ENCODE measurements around the gene TCAF2. TPM values are rescaled to one million over a fixed set of nuclear protein-coding genes. Genes with fewer than 3 reads are reported as not detected.
A peak's percentile ranks its signal among the peaks of the same experiment; 100 is the strongest.
"Not testable (repeated sequence)": the region's sequence is repeated elsewhere in the genome, so short reads cannot be mapped to it uniquely, and the experiment has no call there.

Gene TCAF2
- under 1 TPM; 0.22 to 0.87 (median 0.68) TPM for polyA plus RNA-seq
- long read RNA-seq, donor 1, partial matches to known transcripts: 5 of 6 reads
- long read RNA-seq, donor 1, other reads (novel, unspliced or antisense): 0 of 6 reads
- long read RNA-seq, donor 2: 0 reads
- long read RNA-seq, donor 3, partial matches to known transcripts: 15 of 15 reads
- long read RNA-seq, donor 3, other reads (novel, unspliced or antisense): 0 of 15 reads
- long read RNA-seq, donor 4: 0 reads
- long read RNA-seq, donor 5: 0 reads
- long read RNA-seq, donor 6: 0 reads
- long read RNA-seq, donor 7: 0 reads
- long read RNA-seq, donor 8: 0 reads
- long read RNA-seq, donor 9: 0 reads
- long read RNA-seq, donor 10: 0 reads

DNA sequence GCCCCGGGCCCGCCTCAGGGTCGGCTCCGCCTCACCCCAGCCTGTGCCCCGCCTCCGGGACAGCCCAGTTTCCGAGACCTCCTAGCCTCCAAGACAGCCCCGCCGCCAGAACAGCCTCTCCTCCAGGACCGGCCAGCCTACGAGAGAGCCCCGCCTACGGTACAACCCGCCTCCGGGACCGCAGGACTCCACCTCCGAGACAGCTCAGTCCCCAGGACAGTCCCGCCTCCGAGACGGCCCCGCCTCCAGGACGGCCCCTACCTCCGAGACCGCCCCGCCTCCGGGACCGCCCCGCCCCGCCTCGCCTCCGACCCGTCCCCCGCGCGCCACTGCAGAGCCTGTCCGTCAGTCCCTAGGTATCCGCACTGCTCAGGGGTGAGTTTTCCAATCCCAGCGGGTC, at the start of gene TCAF2:
TSS of gene TCAF2 (plus strand) at position 329 of the 400 bp plus-strand sequence.
- peak within 1 kb of the TSS in 1 of 3 donors; percentile 23 for H3K4me3 ChIP-seq (ENCODE audit: low read depth in 1 of 3, low read length in 3 of 3)
- FAIRE-seq; H3K4me1 ChIP-seq (ENCODE audit: control insufficient read depth in 3 of 3, insufficient read depth in 2 of 3, low read depth in 1 of 3, low read length in 2 of 3); H3K36me3 ChIP-seq (ENCODE audit: control insufficient read depth in 3 of 3, insufficient read depth in 2 of 3, low read depth in 1 of 3, low read length in 3 of 3); H3K27me3 ChIP-seq (ENCODE audit: control insufficient read depth in 3 of 3, insufficient read depth in 3 of 3, low read length in 3 of 3); DNase-seq; H3K9me3 ChIP-seq (ENCODE audit: control insufficient read depth in 2 of 2, insufficient read depth in 1 of 2, low read depth in 1 of 2, low read length in 1 of 2); H3K27ac ChIP-seq (ENCODE audit: low read depth in 1 of 3, low read length in 2 of 3): not testable (repeated sequence)
- 0 to 1% methylated on average over 11 to 20 of the region's 38 CpGs; no CpG with 5 or more reads in 1 of the 3 donors for WGBS, 3 donors

DNA sequence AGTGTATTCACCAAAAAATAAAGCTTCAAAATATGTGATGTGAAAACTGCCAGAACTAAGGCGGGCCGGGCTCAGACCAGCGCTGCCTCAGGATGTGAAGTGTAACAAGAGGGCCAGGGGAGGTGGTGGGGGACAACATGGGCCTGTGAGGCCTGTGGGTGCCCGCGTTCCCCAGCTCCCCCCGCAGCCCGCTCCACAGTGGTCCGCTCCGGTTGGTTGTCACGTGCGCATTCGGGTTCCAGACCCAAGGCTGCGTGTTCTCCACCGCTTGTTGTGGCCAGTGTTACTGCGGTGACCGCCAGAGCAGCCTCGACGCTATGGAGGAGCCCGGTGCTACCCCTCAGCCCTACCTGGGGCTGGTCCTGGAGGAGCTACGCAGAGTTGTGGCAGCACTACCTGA, 49.3 kb upstream of the TCAF2 start, which contains the start of gene CTAGE15:
TSS of gene CTAGE15 (plus strand) at position 301 of the 400 bp plus-strand sequence. CDS start at position 318, 17 bp downstream.
- not testable (repeated sequence) for H3K9me3 ChIP-seq (ENCODE audit: control insufficient read depth in 2 of 2, insufficient read depth in 1 of 2, low read depth in 1 of 2, low read length in 1 of 2); H3K36me3 ChIP-seq (ENCODE audit: control insufficient read depth in 3 of 3, insufficient read depth in 2 of 3, low read depth in 1 of 3, low read length in 3 of 3); H3K4me1 ChIP-seq (ENCODE audit: control insufficient read depth in 3 of 3, insufficient read depth in 2 of 3, low read depth in 1 of 3, low read length in 2 of 3); DNase-seq; H3K27ac ChIP-seq (ENCODE audit: low read depth in 1 of 3, low read length in 2 of 3); H3K27me3 ChIP-seq (ENCODE audit: control insufficient read depth in 3 of 3, insufficient read depth in 3 of 3, low read length in 3 of 3); FAIRE-seq; H3K4me3 ChIP-seq (ENCODE audit: low read depth in 1 of 3, low read length in 3 of 3)
- 95% methylated on average over 6 of the region's 20 CpGs; no CpG with 5 or more reads in 1 of the 3 donors for WGBS, 3 donors

- not testable (repeated sequence) for DNase-seq; H3K4me1 ChIP-seq (ENCODE audit: control insufficient read depth in 3 of 3, insufficient read depth in 2 of 3, low read depth in 1 of 3, low read length in 2 of 3); H3K27me3 ChIP-seq (ENCODE audit: control insufficient read depth in 3 of 3, insufficient read depth in 3 of 3, low read length in 3 of 3); FAIRE-seq; H3K4me3 ChIP-seq (ENCODE audit: low read depth in 1 of 3, low read length in 3 of 3); H3K36me3 ChIP-seq (ENCODE audit: control insufficient read depth in 3 of 3, insufficient read depth in 2 of 3, low read depth in 1 of 3, low read length in 3 of 3); H3K9me3 ChIP-seq (ENCODE audit: control insufficient read depth in 2 of 2, insufficient read depth in 1 of 2, low read depth in 1 of 2, low read length in 1 of 2); H3K27ac ChIP-seq (ENCODE audit: low read depth in 1 of 3, low read length in 2 of 3)
- WGBS, 3 donors: 72 to 88% (median 79%) methylated on average over 2 of the region's 3 CpGs
Observed at GRCh38 chr7:143588183-143588582, 32.6 kb upstream of the TCAF2 start.

- not testable (repeated sequence) for H3K4me3 ChIP-seq (ENCODE audit: low read depth in 1 of 3, low read length in 3 of 3); H3K36me3 ChIP-seq (ENCODE audit: control insufficient read depth in 3 of 3, insufficient read depth in 2 of 3, low read depth in 1 of 3, low read length in 3 of 3); DNase-seq; H3K4me1 ChIP-seq (ENCODE audit: control insufficient read depth in 3 of 3, insufficient read depth in 2 of 3, low read depth in 1 of 3, low read length in 2 of 3); H3K27me3 ChIP-seq (ENCODE audit: control insufficient read depth in 3 of 3, insufficient read depth in 3 of 3, low read length in 3 of 3); H3K9me3 ChIP-seq (ENCODE audit: control insufficient read depth in 2 of 2, insufficient read depth in 1 of 2, low read depth in 1 of 2, low read length in 1 of 2); FAIRE-seq; H3K27ac ChIP-seq (ENCODE audit: low read depth in 1 of 3, low read length in 2 of 3)
Observed at GRCh38 chr7:143589897-143590296, 30.9 kb upstream of the TCAF2 start.

GRCh38 chr7:143598086-143598485, 22.7 kb upstream of the TCAF2 start:
- 95 to 98% (median 96%) methylated on average over 4 of the region's 11 CpGs for WGBS, 3 donors
- not testable (repeated sequence) for H3K27ac ChIP-seq (ENCODE audit: low read depth in 1 of 3, low read length in 2 of 3); H3K9me3 ChIP-seq (ENCODE audit: control insufficient read depth in 2 of 2, insufficient read depth in 1 of 2, low read depth in 1 of 2, low read length in 1 of 2); FAIRE-seq; H3K4me3 ChIP-seq (ENCODE audit: low read depth in 1 of 3, low read length in 3 of 3); H3K36me3 ChIP-seq (ENCODE audit: control insufficient read depth in 3 of 3, insufficient read depth in 2 of 3, low read depth in 1 of 3, low read length in 3 of 3); H3K27me3 ChIP-seq (ENCODE audit: control insufficient read depth in 3 of 3, insufficient read depth in 3 of 3, low read length in 3 of 3); DNase-seq; H3K4me1 ChIP-seq (ENCODE audit: control insufficient read depth in 3 of 3, insufficient read depth in 2 of 3, low read depth in 1 of 3, low read length in 2 of 3)

DNA sequence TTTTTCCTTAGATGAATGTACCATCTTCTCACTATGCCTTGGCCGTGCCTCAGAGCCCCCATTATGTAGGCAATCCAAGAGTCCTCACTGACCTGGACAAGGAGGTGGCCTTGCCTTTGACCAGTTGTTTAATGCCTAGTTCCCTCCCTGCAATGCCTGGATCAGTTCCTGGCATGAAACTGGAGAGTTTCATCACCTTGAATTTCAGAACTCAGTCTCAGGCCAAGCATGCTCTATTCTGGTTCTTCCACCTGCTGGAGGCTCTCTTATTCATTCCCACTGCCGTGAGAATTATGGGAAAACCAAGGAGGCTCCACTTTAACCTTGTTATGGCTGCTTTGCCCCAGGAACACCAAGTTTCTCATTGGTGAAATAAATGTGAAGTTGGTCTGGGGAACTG, 17.2 kb upstream of the TCAF2 start:
- not testable (repeated sequence) for H3K4me1 ChIP-seq (ENCODE audit: control insufficient read depth in 3 of 3, insufficient read depth in 2 of 3, low read depth in 1 of 3, low read length in 2 of 3); FAIRE-seq

DNA sequence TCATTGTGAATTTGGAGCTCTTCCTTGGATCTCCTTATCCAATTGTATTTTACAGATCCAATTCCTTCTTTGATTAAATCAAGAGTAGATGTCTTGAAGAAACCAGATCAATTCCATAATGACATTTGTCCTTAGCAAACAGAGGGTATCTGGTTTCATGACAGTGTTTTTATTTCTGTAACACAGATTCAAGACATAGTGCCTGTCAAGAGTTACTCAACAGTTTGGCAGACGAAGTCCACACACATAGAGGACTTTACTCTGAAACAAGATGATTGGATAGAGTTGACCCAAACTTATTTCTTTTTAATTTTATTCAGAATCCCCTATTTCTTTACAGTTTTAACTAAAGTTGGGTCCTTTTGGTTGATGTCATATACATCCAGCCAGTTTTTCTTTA, 14.7 kb upstream of the TCAF2 start:
- not testable (repeated sequence) for H3K9me3 ChIP-seq (ENCODE audit: control insufficient read depth in 2 of 2, insufficient read depth in 1 of 2, low read depth in 1 of 2, low read length in 1 of 2); DNase-seq; H3K27me3 ChIP-seq (ENCODE audit: control insufficient read depth in 3 of 3, insufficient read depth in 3 of 3, low read length in 3 of 3); FAIRE-seq; H3K4me1 ChIP-seq (ENCODE audit: control insufficient read depth in 3 of 3, insufficient read depth in 2 of 3, low read depth in 1 of 3, low read length in 2 of 3); H3K4me3 ChIP-seq (ENCODE audit: low read depth in 1 of 3, low read length in 3 of 3); H3K36me3 ChIP-seq (ENCODE audit: control insufficient read depth in 3 of 3, insufficient read depth in 2 of 3, low read depth in 1 of 3, low read length in 3 of 3); H3K27ac ChIP-seq (ENCODE audit: low read depth in 1 of 3, low read length in 2 of 3)
- WGBS, 3 donors: no CpG with 5 or more reads among the region's 1 CpG

More for the DNA sequence above, 17.2 kb upstream of the TCAF2 start:
- no CpG with 5 or more reads among the region's 2 CpGs for WGBS, 3 donors
- H3K36me3 ChIP-seq (ENCODE audit: control insufficient read depth in 3 of 3, insufficient read depth in 2 of 3, low read depth in 1 of 3, low read length in 3 of 3); H3K4me3 ChIP-seq (ENCODE audit: low read depth in 1 of 3, low read length in 3 of 3); DNase-seq; H3K27me3 ChIP-seq (ENCODE audit: control insufficient read depth in 3 of 3, insufficient read depth in 3 of 3, low read length in 3 of 3); H3K27ac ChIP-seq (ENCODE audit: low read depth in 1 of 3, low read length in 2 of 3); H3K9me3 ChIP-seq (ENCODE audit: control insufficient read depth in 2 of 2, insufficient read depth in 1 of 2, low read depth in 1 of 2, low read length in 1 of 2): not testable (repeated sequence)

DNA sequence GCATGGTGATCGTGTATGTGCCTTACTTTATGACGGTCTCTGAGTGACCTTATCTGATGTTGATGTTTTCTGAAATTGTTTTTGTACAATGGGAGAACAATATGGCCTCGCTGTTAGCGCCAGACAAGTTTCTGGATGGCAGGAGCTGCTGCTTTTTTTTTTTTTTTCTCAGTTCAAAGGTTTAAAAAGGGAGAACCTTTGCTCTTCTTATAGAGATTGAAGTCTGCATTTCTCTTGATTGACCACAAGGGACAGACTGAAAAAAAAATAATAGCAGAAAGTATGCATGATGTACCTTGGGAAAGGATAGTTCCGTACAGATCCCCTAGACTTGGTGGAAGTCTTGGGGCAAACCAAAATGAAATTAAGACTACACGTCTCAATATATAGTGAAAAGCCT, 5.2 kb upstream of the TCAF2 start:
- WGBS, 3 donors: 12 to 54% (median 34%) methylated on average over 2 to 3 of the region's 6 CpGs
- not testable (repeated sequence) for H3K4me3 ChIP-seq (ENCODE audit: low read depth in 1 of 3, low read length in 3 of 3)

DNA sequence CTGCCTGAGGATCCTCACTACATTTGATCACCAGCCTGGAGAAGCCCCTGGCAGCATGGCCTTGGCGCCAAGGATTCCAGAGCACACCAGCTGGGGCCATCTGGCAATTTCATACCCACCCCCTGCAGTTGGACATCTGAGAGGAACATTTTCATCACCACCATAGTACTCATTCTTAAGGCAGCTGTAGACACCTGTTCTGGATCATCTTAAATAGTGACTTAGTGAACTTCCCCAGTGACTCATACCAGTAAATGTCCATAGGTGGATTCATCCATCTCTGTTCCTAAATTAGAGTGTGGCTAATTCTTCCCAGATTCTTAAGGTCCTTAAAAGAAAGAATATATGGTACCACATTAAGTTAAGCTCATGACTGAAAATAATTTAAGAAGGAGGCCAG, 3.6 kb upstream of the TCAF2 start:
- H3K27me3 ChIP-seq (ENCODE audit: control insufficient read depth in 3 of 3, insufficient read depth in 3 of 3, low read length in 3 of 3); FAIRE-seq; DNase-seq; H3K27ac ChIP-seq (ENCODE audit: low read depth in 1 of 3, low read length in 2 of 3); H3K36me3 ChIP-seq (ENCODE audit: control insufficient read depth in 3 of 3, insufficient read depth in 2 of 3, low read depth in 1 of 3, low read length in 3 of 3); H3K4me3 ChIP-seq (ENCODE audit: low read depth in 1 of 3, low read length in 3 of 3); H3K4me1 ChIP-seq (ENCODE audit: control insufficient read depth in 3 of 3, insufficient read depth in 2 of 3, low read depth in 1 of 3, low read length in 2 of 3); H3K9me3 ChIP-seq (ENCODE audit: control insufficient read depth in 2 of 2, insufficient read depth in 1 of 2, low read depth in 1 of 2, low read length in 1 of 2): not testable (repeated sequence)
- no CpG with 5 or more reads among the region's 1 CpG for WGBS, 3 donors

More for the DNA sequence above, 5.2 kb upstream of the TCAF2 start:
- not testable (repeated sequence) for H3K4me1 ChIP-seq (ENCODE audit: control insufficient read depth in 3 of 3, insufficient read depth in 2 of 3, low read depth in 1 of 3, low read length in 2 of 3); H3K9me3 ChIP-seq (ENCODE audit: control insufficient read depth in 2 of 2, insufficient read depth in 1 of 2, low read depth in 1 of 2, low read length in 1 of 2); FAIRE-seq; H3K36me3 ChIP-seq (ENCODE audit: control insufficient read depth in 3 of 3, insufficient read depth in 2 of 3, low read depth in 1 of 3, low read length in 3 of 3); H3K27me3 ChIP-seq (ENCODE audit: control insufficient read depth in 3 of 3, insufficient read depth in 3 of 3, low read length in 3 of 3); H3K27ac ChIP-seq (ENCODE audit: low read depth in 1 of 3, low read length in 2 of 3)
- peak in 1 of 2 donors; percentile 67 for DNase-seq
